Activated CD4-positive, alpha-beta T cell treated with anti-CD3 and anti-CD28 coated beads, Interleukin-2, amount 10 ng/mL, durations not matched to agents 7 days and 5 days (primary cell): ENCODE results near the gene AOPEP. TPM values are rescaled to one million over a fixed set of nuclear protein-coding genes. Genes with fewer than 3 reads are reported as not detected.

Source experiments
- CTCF ChIA-PET: fragments of 350-600 bp; sonication (Branson Sonifier 250); formaldehyde crosslinking; loops from one replicate; lab custom pipeline; 2021; ENCODE audit warnings: antibody characterized with exemption; lab: Charles Lee
- POLR2A ChIA-PET: fragments of 350-600 bp; sonication (Branson Sonifier 250); formaldehyde crosslinking; loops from one replicate; lab custom pipeline; 2021; ENCODE audit warnings: antibody characterized with exemption; lab: Charles Lee
- DNase-seq: peaks from one replicate; pipeline ENCODE4 v3.0.0-alpha.2; 2020
- H3K27ac Mint-ChIP-seq: one replicate; pipeline ENCODE4 v1.8.0; 2021; ENCODE audit warnings: mild to moderate bottlenecking, moderate library complexity, mixed read lengths
- H3K27me3 Mint-ChIP-seq: one replicate; pipeline ENCODE4 v1.8.0; 2021; ENCODE audit warnings: mixed read lengths
- H3K36me3 Mint-ChIP-seq: one replicate; pipeline ENCODE4 v1.8.0; 2021; ENCODE audit warnings: low read depth, mixed read lengths
- H3K4me1 Mint-ChIP-seq: one replicate; pipeline ENCODE4 v1.8.0; 2021; ENCODE audit warnings: mixed read lengths
- H3K4me3 Mint-ChIP-seq: one replicate; pipeline ENCODE4 v1.8.0; 2021; ENCODE audit warnings: mild to moderate bottlenecking, moderate library complexity, mixed read lengths
- H3K9me3 Mint-ChIP-seq: one replicate; pipeline ENCODE4 v1.8.0; 2021; ENCODE audit warnings: mixed read lengths
- total RNA-seq, 2 experiments: library from RNA; stranded (reverse); gene quantifications; one replicate each; pipeline ENCODE4 v1.2.3, GENCODE V29; 2021

Gene AOPEP
- total RNA-seq, 2 experiments from 2014 or later: 9.7 to 10.7 TPM

DNA sequence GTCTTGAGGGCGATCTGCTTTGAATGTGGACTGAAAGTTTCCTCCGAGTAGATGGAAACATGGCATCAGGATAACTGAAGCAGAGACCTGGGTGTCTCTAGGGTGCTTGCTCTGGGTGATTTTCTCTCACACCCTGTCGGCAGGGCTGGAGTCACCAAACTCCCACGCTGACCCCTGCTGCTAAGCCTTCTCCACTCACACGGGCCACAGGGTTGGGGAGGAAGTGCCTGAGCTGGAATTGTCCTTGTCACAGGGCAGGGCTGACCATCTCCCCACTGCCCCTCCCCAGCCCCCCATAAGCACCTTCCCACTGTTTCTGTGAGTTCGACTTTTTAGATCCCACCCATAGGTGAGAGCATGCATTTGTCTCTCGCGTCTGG, 378.1 kb downstream of the AOPEP start:
- Mint-ChIP-seq H3K27ac (no peak overlapping the region), H3K36me3 (no peaks in the 10 kb centered on the region), H3K4me3 (no peak overlapping the region), H3K9me3 (no peaks in the 10 kb centered on the region), H3K27me3 (no peaks in the 10 kb centered on the region), H3K4me1 (no peaks in the 10 kb centered on the region)
- DNase-seq: no peak
- CTCF ChIA-PET: no interaction called here
- POLR2A ChIA-PET: no interaction called here

DNA sequence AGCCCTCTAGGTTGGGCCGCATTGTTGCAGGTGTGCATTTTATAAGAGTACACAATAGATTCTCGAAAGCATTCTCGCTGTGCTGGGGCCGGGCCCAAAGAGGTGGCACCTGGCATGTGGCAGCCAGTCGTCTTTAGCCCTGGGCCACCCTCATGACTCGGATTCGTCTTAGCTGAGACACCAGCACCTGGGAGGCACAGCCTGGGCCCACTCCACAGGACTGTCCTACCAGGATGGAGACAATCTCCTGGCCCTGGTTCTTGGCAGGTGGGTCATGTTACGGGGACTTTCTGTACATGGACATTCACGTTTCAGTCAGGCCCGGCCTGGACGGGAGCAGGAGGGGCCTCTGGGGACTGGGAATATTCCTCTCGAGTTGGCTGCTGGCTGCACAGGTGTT, 378.5 kb downstream of the AOPEP start:
- CTCF ChIA-PET: no interaction called here
- H3K27ac Mint-ChIP-seq: no peak overlapping the region
- POLR2A ChIA-PET: no interaction called here
- DNase-seq: no peak
- no peaks in the 10 kb centered on the region for H3K36me3 Mint-ChIP-seq
- H3K4me3 Mint-ChIP-seq: no peak overlapping the region
- no peaks in the 10 kb centered on the region for H3K4me1 Mint-ChIP-seq
- no peaks in the 10 kb centered on the region for H3K27me3 Mint-ChIP-seq
- no peaks in the 10 kb centered on the region for H3K9me3 Mint-ChIP-seq

DNA sequence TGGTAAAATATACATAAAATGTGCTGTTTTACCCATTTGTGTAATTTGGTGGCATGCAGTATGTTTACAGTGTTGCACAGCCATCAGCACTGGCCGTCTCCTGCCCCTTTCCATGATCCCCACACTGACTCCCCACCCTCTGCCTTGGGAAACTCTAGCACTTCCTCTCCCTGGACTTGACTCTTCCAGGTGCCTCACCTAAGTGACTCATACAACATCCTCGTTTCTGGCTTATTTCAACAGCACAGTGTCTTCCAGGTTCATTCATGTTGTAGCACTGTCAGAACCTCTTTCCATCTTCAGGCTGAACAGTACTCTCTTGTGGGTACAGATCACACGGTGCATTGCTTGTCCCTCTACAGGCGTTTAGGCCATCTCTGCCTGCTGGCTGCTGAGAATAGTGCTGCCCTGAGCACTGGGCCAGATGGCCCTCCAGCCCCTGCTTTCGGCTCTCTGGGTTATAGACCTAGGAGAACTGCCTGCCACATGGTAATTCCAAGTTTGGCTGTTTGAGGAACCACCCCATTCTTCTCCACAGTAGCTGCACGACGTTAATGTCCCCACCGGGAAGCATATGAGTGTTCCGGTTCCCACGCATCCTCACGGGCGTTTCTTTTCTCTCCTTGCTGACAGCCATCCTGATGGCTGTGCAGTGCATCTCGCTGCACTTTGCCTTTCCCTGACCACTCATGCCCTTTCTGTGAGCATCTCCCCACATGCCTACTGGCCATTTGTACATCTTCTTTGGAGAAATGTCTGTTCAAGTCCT, 379.2 kb downstream of the AOPEP start:
- ChIA-PET POLR2A (no interaction called here), CTCF (no interaction called here)
- H3K4me1 Mint-ChIP-seq: no peaks in the 10 kb centered on the region
- no peak overlapping the region for H3K27ac Mint-ChIP-seq
- no peaks in the 10 kb centered on the region for H3K36me3 Mint-ChIP-seq
- DNase-seq: no peak
- no peaks in the 10 kb centered on the region for H3K9me3 Mint-ChIP-seq
- no peaks in the 10 kb centered on the region for H3K27me3 Mint-ChIP-seq
- H3K4me3 Mint-ChIP-seq: no peak overlapping the region

DNA sequence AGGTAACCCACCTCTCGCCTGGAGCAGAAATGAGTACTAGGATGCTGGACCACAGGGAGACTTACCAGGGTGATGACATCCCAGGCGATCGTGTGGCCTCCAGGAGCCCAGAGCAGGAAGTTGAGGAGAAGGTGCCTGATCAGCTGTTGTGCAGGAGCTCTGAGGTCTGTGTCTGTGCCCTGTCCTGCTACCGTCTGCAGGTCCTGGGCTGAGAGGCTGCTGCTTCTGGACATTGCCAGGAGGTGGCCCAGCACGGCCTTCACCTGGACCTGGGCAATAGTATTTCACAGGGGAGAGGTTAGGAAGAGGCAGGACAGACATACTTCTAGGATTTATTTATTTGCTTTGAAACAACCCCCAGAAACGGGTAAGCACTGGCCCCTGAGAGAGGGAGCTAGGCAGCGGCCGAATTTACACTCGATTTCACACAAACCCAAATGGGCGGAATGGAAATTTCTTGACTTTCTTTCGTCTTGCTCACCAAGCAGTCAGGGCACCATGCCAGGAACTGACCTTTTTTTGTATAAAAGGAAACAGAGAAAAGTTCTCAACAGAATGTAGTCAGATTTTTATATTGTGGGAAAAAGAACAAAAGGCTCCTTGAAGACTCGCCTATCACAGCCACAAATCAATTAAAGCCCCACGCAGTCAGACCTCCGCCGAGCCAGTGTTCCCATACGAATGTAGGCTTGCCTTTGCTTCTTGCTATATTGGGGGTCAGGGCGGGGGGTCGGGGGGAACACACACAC, 380.7 kb downstream of the AOPEP start:
- H3K27ac Mint-ChIP-seq: no peak overlapping the region
- CTCF ChIA-PET: interaction anchor here (0.6 kb wide), 1 partner anchor 110 kb away, joined by 3 read pairs; no protein-coding TSS in a partner anchor

DNA sequence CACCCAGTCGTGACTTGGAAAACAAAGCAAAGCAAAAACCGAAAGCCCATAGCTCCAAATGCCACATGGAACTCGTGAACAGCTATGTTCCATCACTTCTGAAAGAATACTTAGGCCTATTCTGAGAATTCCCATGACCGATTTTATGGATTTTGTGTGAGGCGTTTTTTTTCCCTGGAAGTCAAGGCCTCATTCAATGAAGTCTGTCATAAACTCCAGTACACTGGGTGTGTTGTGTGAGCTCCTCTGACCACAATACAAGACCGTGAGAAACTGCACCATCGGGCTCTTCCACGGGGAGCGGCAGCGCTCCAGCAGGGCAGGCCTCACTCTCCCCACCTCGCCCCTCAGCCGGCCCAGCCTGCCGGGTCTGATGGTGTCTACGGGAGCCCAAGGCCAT, 381.5 kb downstream of the AOPEP start:
- Mint-ChIP-seq H3K27ac (no peak overlapping the region), H3K9me3 (no peaks in the 10 kb centered on the region), H3K4me1 (no peaks in the 10 kb centered on the region), H3K27me3 (no peaks in the 10 kb centered on the region), H3K4me3 (no peak overlapping the region), H3K36me3 (no peaks in the 10 kb centered on the region)
- CTCF ChIA-PET: no interaction called here
- DNase-seq: no peak
- POLR2A ChIA-PET: no interaction called here

More for the DNA sequence above, 380.7 kb downstream of the AOPEP start:
- Mint-ChIP-seq H3K4me3 (no peak overlapping the region), H3K27me3 (no peaks in the 10 kb centered on the region), H3K4me1 (no peaks in the 10 kb centered on the region), H3K36me3 (no peaks in the 10 kb centered on the region), H3K9me3 (no peaks in the 10 kb centered on the region)
- no peak for DNase-seq
- POLR2A ChIA-PET: no interaction called here

DNA sequence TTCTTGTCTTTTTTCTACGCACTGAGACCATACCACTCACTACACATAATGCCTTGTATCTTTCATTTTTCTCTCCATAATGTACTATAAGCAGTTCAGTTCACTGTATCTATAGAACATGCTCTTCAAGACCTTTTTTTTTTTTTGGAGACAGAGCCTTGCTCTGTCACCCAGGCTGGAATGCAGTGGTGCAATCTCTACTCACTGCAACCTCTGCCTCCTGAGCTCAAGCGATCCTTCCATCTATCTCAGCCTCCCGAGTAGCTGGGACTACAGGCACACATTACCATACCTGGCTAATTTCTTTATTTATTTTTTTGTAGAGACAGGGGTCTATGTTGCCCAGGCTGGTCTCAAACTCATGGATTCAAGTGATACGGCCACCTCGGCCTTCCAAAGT, 382.3 kb downstream of the AOPEP start:
- no peak for DNase-seq
- Mint-ChIP-seq H3K9me3 (no peaks in the 10 kb centered on the region), H3K4me3 (no peak overlapping the region), H3K36me3 (no peaks in the 10 kb centered on the region), H3K27me3 (no peaks in the 10 kb centered on the region), H3K27ac (no peak overlapping the region), H3K4me1 (no peaks in the 10 kb centered on the region)
- ChIA-PET POLR2A (no interaction called here), CTCF (no interaction called here)

DNA sequence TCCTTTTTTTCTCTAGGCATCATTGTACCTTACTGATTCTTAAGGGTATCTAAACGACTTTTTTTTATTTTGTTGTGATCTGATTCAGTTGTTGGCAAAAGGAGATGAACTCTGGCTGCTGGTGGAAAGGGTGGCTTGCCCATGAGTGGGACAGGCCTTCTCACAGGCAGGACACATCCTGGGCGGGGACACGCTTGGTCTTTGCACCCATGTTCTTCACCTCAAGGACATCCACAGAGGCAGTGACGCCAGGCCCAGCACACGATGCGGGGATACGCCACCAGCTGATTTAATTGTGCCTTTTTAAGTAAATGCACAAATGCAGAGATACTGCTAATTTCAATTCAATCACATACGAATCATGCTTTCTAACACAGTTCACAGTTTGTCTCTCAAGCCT, 383.0 kb downstream of the AOPEP start:
- Mint-ChIP-seq H3K4me1 (no peaks in the 10 kb centered on the region), H3K36me3 (no peaks in the 10 kb centered on the region), H3K27ac (no peak overlapping the region), H3K9me3 (no peaks in the 10 kb centered on the region), H3K4me3 (no peak overlapping the region), H3K27me3 (no peaks in the 10 kb centered on the region)
- ChIA-PET CTCF (no interaction called here), POLR2A (no interaction called here)
- DNase-seq: no peak

DNA sequence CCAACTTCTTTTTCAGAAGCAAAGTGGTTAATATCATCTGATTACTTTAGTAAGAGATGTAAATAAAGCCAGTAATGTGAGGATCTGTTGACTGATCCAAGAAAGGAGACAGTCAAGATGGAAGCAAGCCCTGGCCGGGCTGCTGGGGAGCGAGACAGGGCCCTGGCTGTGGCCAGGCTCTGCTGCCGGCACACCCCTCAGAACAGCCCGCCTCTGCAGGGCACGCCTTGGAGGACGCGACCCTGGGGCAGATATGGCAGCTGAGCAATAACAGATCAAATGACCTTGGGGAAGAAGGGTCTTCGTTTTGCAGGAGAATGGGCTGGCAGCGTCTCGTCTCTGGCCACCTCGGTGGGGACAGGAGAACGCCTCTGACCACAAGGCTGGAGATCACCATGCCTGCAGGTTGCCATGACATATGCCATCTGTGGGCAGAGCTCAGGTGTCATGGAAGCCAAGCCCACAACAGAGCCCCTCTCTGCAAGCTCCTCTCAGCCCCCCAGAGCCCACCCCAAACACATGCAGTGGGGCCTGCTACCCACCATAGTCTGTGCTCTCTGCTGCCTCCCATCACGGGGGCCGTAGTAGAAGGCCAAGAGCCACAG, 384.5 kb downstream of the AOPEP start:
- no peak overlapping the region for H3K4me3 Mint-ChIP-seq
- no peaks in the 10 kb centered on the region for H3K27me3 Mint-ChIP-seq
- H3K9me3 Mint-ChIP-seq: no peaks in the 10 kb centered on the region
- H3K36me3 Mint-ChIP-seq: no peaks in the 10 kb centered on the region
- CTCF ChIA-PET: interaction anchor here (0.6 kb wide), 1 partner anchor 191 kb away, joined by 4 read pairs; no protein-coding TSS in a partner anchor
- DNase-seq: no peak
- POLR2A ChIA-PET: no interaction called here
- H3K4me1 Mint-ChIP-seq: no peaks in the 10 kb centered on the region
- H3K27ac Mint-ChIP-seq: no peak overlapping the region

DNA sequence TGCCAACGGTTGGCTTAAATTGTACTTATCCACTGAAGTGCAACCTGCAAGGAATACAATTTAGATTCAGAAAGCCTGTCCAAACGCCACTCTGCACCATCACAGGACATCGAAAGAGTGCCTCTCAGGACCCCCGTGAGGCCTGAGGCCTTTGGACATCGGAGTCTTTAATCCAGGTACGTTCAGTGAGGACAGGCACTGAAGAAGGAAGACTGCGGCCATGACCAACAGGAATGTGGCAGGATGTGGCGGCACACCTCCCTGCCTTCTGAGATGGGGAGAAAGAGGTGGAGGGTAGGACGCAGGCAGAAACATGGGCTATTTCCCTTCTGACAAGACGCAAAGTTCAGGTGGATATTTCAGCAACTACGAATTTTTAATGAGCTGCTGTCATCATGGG, 385.2 kb downstream of the AOPEP start:
- Mint-ChIP-seq H3K4me3 (no peak overlapping the region), H3K36me3 (no peaks in the 10 kb centered on the region), H3K27me3 (no peaks in the 10 kb centered on the region), H3K9me3 (no peaks in the 10 kb centered on the region), H3K27ac (no peak overlapping the region), H3K4me1 (no peaks in the 10 kb centered on the region)
- ChIA-PET CTCF (no interaction called here), POLR2A (no interaction called here)
- no peak for DNase-seq

DNA sequence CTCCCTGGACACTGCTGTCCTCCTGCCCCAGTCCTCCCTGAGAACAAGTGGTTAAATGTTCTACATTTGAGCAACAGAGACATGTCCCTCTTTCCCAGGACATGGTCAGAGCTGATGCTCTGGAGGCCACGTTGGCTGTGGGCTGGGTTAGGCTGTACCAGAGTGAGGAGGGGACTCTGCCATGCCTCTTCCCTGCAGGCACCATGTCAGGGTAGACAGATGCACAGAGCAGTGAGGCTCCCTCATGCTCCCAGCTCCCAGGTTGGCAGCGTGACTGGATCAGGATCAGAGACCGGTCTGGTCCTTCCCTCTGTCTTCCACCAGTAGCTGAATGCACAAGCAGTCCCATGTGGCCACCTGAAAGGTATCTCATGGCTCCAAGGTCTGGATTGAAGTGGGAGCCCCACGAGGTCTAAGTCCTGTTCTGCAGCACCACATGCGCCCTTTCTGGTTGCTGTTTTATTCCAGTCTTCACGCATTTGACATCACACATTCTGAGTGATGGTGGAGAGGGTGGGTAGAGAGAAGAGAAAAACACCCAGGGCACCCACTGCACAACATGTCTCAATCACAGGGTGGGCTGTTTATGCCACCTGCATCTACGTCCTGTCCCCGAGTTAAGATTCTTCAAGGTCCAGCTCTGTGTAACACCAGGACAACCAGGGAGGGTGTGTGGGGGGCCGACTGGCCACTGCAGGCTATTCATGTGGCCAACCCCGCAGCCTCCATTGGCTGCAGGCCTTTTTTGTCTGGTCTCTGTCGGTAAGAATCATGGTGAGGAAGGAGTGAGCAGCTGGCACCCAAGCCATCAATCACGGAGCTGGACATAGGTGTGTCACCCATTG, 386.2 kb downstream of the AOPEP start:
- no peak overlapping the region for H3K27ac Mint-ChIP-seq
- POLR2A ChIA-PET: interaction anchor here (0.7 kb wide), 1 partner anchor 37 kb away, joined by 4 read pairs; no protein-coding TSS in a partner anchor

DNA sequence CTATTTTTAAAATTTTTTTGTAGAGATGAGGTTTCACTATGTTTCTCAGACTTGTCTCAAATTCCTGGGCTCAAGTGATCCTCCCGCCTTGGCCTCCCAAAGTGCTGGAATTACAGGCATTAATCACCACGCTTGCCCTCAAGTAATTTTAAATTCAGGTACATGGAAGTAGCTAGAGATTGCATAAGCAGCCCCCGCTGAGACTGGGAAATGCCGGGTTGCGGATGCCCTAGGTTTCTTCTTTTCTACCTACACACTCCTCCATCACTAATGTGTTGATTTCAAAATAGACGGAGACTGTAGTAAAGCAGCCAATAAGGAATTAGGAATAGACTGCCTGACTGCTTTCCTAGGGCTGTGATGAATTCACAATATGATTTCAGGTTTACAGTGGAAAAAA, 388.6 kb downstream of the AOPEP start:
- CTCF ChIA-PET: interaction anchor here (0.6 kb wide), 2 partner anchors 126 to 245 kb away, joined by 3 read pairs; no protein-coding TSS in a partner anchor
- H3K4me3 Mint-ChIP-seq: no peak overlapping the region
- POLR2A ChIA-PET: no interaction called here
- no peaks in the 10 kb centered on the region for H3K9me3 Mint-ChIP-seq
- H3K27ac Mint-ChIP-seq: no peak overlapping the region
- no peak for DNase-seq
- no peaks in the 10 kb centered on the region for H3K36me3 Mint-ChIP-seq
- no peaks in the 10 kb centered on the region for H3K27me3 Mint-ChIP-seq
- H3K4me1 Mint-ChIP-seq: no peaks in the 10 kb centered on the region

More for the DNA sequence above, 386.2 kb downstream of the AOPEP start:
- CTCF ChIA-PET: interaction anchor here (1.1 kb wide), 1 partner anchor 40 kb away, joined by 3 read pairs; no protein-coding TSS in a partner anchor
- Mint-ChIP-seq H3K36me3 (no peaks in the 10 kb centered on the region), H3K4me3 (no peak overlapping the region), H3K9me3 (no peaks in the 10 kb centered on the region), H3K27me3 (no peaks in the 10 kb centered on the region), H3K4me1 (no peaks in the 10 kb centered on the region)
- no peak for DNase-seq

DNA sequence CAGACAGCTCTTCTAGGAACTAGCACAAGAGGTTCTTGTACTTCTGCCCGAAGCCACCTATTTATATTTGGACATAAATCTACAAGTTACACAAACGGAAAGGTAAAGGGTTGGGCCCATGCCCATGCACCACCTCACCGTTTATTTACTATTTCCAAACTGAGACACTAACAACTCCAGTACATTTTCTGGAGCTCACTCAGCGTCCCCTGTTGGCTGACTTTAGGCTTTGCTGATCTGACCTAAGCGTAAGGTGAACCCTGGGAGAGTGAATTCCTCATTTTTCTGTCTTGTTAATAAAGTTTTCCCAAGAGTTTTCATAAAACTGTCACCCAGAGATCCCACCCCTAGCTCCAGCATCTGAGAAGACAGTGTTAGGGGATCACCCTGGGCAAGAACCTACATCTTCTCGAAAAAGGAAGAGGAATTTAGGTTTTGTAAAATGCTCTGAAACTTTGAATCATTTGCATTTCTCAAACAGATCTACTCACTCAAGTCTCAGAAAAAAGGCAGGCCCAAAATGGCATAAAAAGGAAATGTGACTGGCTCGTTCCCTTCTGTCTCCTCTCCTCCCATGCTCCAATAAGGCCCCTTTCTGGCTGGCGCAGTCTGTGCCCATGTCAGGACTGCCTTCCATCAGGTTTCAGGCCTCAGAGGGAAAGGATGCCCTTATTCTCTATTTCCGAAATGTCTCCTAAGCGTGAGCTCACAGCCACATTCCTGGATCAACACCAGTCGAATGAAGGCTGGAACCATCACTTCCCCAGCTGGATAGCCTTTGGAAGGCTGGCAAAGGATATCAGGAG, 389.7 kb downstream of the AOPEP start:
- Mint-ChIP-seq H3K36me3 (no peaks in the 10 kb centered on the region), H3K4me1 (peaks cover under 1% of the 10 kb centered on the region), H3K4me3 (no peak overlapping the region), H3K9me3 (no peaks in the 10 kb centered on the region), H3K27me3 (no peaks in the 10 kb centered on the region), H3K27ac (no peak overlapping the region)
- CTCF ChIA-PET: interaction anchor here (1.2 to 1.7 kb wide), 2 partner anchors 11 to 15 kb away, joined by 3 to 4 read pairs; no protein-coding TSS in a partner anchor
- POLR2A ChIA-PET: no interaction called here
- DNase-seq: no peak
